Activated CD4-positive, alpha-beta memory T cell treated with anti-CD3 and anti-CD28 coated beads for 36 hours (primary cell): Measurements from ENCODE around the gene TMEM167A. TPM values are rescaled to one million over a fixed set of nuclear protein-coding genes. Genes with fewer than 3 reads are reported as not detected.

ENCODE experiments used
- CTCF ChIA-PET: fragments of 350-600 bp; sonication (Branson Sonifier 250); formaldehyde crosslinking; loops from one replicate; lab custom pipeline; 2021; ENCODE audit warnings: antibody characterized with exemption, inconsistent platforms; lab: Charles Lee
- POLR2A ChIA-PET: fragments of 350-600 bp; sonication (Branson Sonifier 250); formaldehyde crosslinking; loops from one replicate; lab custom pipeline; 2021; ENCODE audit warnings: antibody characterized with exemption; lab: Charles Lee
- DNase-seq: peaks from one replicate; pipeline ENCODE4 v3.0.0-alpha.2; 2020
- H3K27ac Mint-ChIP-seq: one replicate; pipeline ENCODE4 v1.8.0; 2021; ENCODE audit warnings: mixed read lengths
- H3K27me3 Mint-ChIP-seq: one replicate; pipeline ENCODE4 v1.8.0; 2021; ENCODE audit warnings: mixed read lengths
- H3K36me3 Mint-ChIP-seq: one replicate; pipeline ENCODE4 v1.8.0; 2021; ENCODE audit warnings: mixed read lengths
- H3K4me1 Mint-ChIP-seq: one replicate; pipeline ENCODE4 v1.8.0; 2021; ENCODE audit warnings: low read depth, mixed read lengths
- H3K4me3 Mint-ChIP-seq: one replicate; pipeline ENCODE4 v1.8.0; 2021; ENCODE audit warnings: mild to moderate bottlenecking, mixed read lengths
- H3K9me3 Mint-ChIP-seq: one replicate; pipeline ENCODE4 v1.8.0; 2021; ENCODE audit warnings: mixed read lengths
- intact Hi-C: fragments of 100-400 bp; cut with micrococcal nuclease; formaldehyde crosslinking; loops from one replicate; pipeline ENCODE4 v1.15.1; 2023
- total RNA-seq, 2 experiments: library from RNA; stranded (reverse); gene quantifications; one replicate each; pipeline ENCODE4 v1.2.3, GENCODE V29; 2021

Gene TMEM167A
- total RNA-seq, 2 experiments from 2014 or later, result 73.6 to 78.6 TPM

GRCh38 chr5:83026516-83026915 lies 50.7 kb downstream of the TMEM167A start:
- ChIA-PET CTCF (interaction anchor here (1.0 kb wide), 1 partner anchor 11 kb away, joined by 3 read pairs; no protein-coding TSS in a partner anchor), POLR2A (no interaction called here)
- no peak overlapping the region for H3K27ac Mint-ChIP-seq
- H3K4me3 Mint-ChIP-seq, result no peak overlapping the region
- no peaks in the 10 kb centered on the region for H3K9me3 Mint-ChIP-seq
- no peaks in the 10 kb centered on the region for H3K36me3 Mint-ChIP-seq
- intact Hi-C loops, result no loop called here
- no peak for DNase-seq
- no peaks in the 10 kb centered on the region for H3K4me1 Mint-ChIP-seq
- H3K27me3 Mint-ChIP-seq, result no peaks in the 10 kb centered on the region

- ChIA-PET POLR2A (no interaction called here), CTCF (interaction anchor here (1.0 kb wide), 1 partner anchor 10 kb away, joined by 3 read pairs; no protein-coding TSS in a partner anchor)
- DNase-seq, result no peak
- Mint-ChIP-seq H3K27ac (no peak overlapping the region), H3K36me3 (no peaks in the 10 kb centered on the region), H3K27me3 (no peaks in the 10 kb centered on the region), H3K4me1 (no peaks in the 10 kb centered on the region), H3K9me3 (no peaks in the 10 kb centered on the region), H3K4me3 (no peak overlapping the region)
- intact Hi-C loops, result no loop called here
Observed at GRCh38 chr5:83025690-83026478, 51.3 kb downstream of the TMEM167A start.

GRCh38 chr5:83022334-83022733 lies 54.9 kb downstream of the TMEM167A start:
- H3K27me3 Mint-ChIP-seq, result no peaks in the 10 kb centered on the region
- peaks cover 5% of the 10 kb centered on the region for H3K36me3 Mint-ChIP-seq
- ChIA-PET POLR2A (no interaction called here), CTCF (no interaction called here)
- no peak overlapping the region for H3K27ac Mint-ChIP-seq
- peaks cover 5% of the 10 kb centered on the region for H3K9me3 Mint-ChIP-seq
- H3K4me3 Mint-ChIP-seq, result no peak overlapping the region
- H3K4me1 Mint-ChIP-seq, result no peaks in the 10 kb centered on the region
- DNase-seq, result no peak
- intact Hi-C loops, result no loop called here

GRCh38 chr5:83015676-83016075 lies 61.5 kb downstream of the TMEM167A start:
- Mint-ChIP-seq H3K27ac (no peak overlapping the region), H3K36me3 (peaks cover 11% of the 10 kb centered on the region), H3K4me3 (no peak overlapping the region), H3K4me1 (no peaks in the 10 kb centered on the region), H3K9me3 (peaks cover 7% of the 10 kb centered on the region), H3K27me3 (no peaks in the 10 kb centered on the region)
- ChIA-PET POLR2A (interaction anchor here (0.6 kb wide), 1 partner anchor 19 kb away, joined by 3 read pairs; no protein-coding TSS in a partner anchor), CTCF (interaction anchor here (0.8 kb wide), 1 partner anchor 11 kb away, joined by 3 read pairs; no protein-coding TSS in a partner anchor)
- no peak for DNase-seq
- intact Hi-C loops, result no loop called here

GRCh38 chr5:83011985-83012384 lies 65.2 kb downstream of the TMEM167A start:
- intact Hi-C loops, result no loop called here
- CTCF ChIA-PET, result no interaction called here
- no peak overlapping the region for H3K27ac Mint-ChIP-seq
- POLR2A ChIA-PET, result no interaction called here
- peaks cover 5% of the 10 kb centered on the region for H3K36me3 Mint-ChIP-seq
- H3K4me1 Mint-ChIP-seq, result no peaks in the 10 kb centered on the region
- no peaks in the 10 kb centered on the region for H3K27me3 Mint-ChIP-seq
- H3K9me3 Mint-ChIP-seq, result peaks cover 2% of the 10 kb centered on the region
- H3K4me3 Mint-ChIP-seq, result no peak overlapping the region
- DNase-seq, result no peak

GRCh38 chr5:83009408-83009807 lies 67.8 kb downstream of the TMEM167A start:
- intact Hi-C loops, result no loop called here
- H3K9me3 Mint-ChIP-seq, result peaks cover 2% of the 10 kb centered on the region
- POLR2A ChIA-PET, result no interaction called here
- H3K27me3 Mint-ChIP-seq, result no peaks in the 10 kb centered on the region
- CTCF ChIA-PET, result no interaction called here
- no peak overlapping the region for H3K27ac Mint-ChIP-seq
- no peak overlapping the region for H3K4me3 Mint-ChIP-seq
- H3K36me3 Mint-ChIP-seq, result peaks cover 5% of the 10 kb centered on the region
- no peak for DNase-seq
- H3K4me1 Mint-ChIP-seq, result no peaks in the 10 kb centered on the region

GRCh38 chr5:83007755-83008154 lies 69.4 kb downstream of the TMEM167A start:
- H3K4me1 Mint-ChIP-seq, result no peaks in the 10 kb centered on the region
- ChIA-PET POLR2A (no interaction called here), CTCF (no interaction called here)
- H3K27ac Mint-ChIP-seq, result no peak overlapping the region
- no peak for DNase-seq
- H3K9me3 Mint-ChIP-seq, result peaks cover 2% of the 10 kb centered on the region
- no peaks in the 10 kb centered on the region for H3K27me3 Mint-ChIP-seq
- H3K36me3 Mint-ChIP-seq, result peaks cover 3% of the 10 kb centered on the region
- intact Hi-C loops, result no loop called here
- H3K4me3 Mint-ChIP-seq, result no peak overlapping the region

GRCh38 chr5:83006683-83007283 lies 70.4 kb downstream of the TMEM167A start:
- no peak overlapping the region for H3K27ac Mint-ChIP-seq
- ChIA-PET POLR2A (no interaction called here), CTCF (no interaction called here)
- H3K4me1 Mint-ChIP-seq, result no peaks in the 10 kb centered on the region
- H3K9me3 Mint-ChIP-seq, result peaks cover 2% of the 10 kb centered on the region
- intact Hi-C loops, result no loop called here
- no peaks in the 10 kb centered on the region for H3K27me3 Mint-ChIP-seq
- no peak for DNase-seq
- peaks cover 2% of the 10 kb centered on the region for H3K36me3 Mint-ChIP-seq
- no peak overlapping the region for H3K4me3 Mint-ChIP-seq

GRCh38 chr5:83003791-83004190 lies 73.4 kb downstream of the TMEM167A start:
- DNase-seq, result no peak
- H3K36me3 Mint-ChIP-seq, result no peaks in the 10 kb centered on the region
- ChIA-PET POLR2A (no interaction called here), CTCF (no interaction called here)
- H3K9me3 Mint-ChIP-seq, result no peaks in the 10 kb centered on the region
- H3K4me1 Mint-ChIP-seq, result no peaks in the 10 kb centered on the region
- H3K27me3 Mint-ChIP-seq, result no peaks in the 10 kb centered on the region
- H3K4me3 Mint-ChIP-seq, result no peak overlapping the region
- intact Hi-C loops, result no loop called here
- no peak overlapping the region for H3K27ac Mint-ChIP-seq

Other genes starting within 250 kb of the TMEM167A start
- gene XRCC4, start 153 bp upstream of the TMEM167A start, total RNA-seq, result 10 to 100 TPM; 14.0 to 15.2 TPM